HepG2 (cell line): ENCODE data around the gene FLOT2. TPM values are rescaled to one million over a fixed set of nuclear protein-coding genes. Genes with fewer than 3 reads are reported as not detected.

Source experiments
- EZH2 ChIP-seq: conservative IDR thresholded peaks from 2 replicates; pipeline ENCODE4 v1.6.1; 2012; ENCODE audit warnings: mild to moderate bottlenecking, low read depth, low read length, moderate library complexity
- FOXA3 ChIP-seq: IDR thresholded peaks from 2 replicates; pipeline ENCODE4 v1.6.1; 2016; ENCODE audit warnings: missing genetic modification reagents, missing compliant biosample characterization
- GPN1 ChIP-seq: sonication (generic); formaldehyde crosslinking; IDR thresholded peaks from 2 replicates; pipeline ENCODE4 v1.5.1; 2020; ENCODE audit warnings: missing genetic modification reagents, borderline replicate concordance
- GTF2F1 ChIP-seq: fragments of 150-350 bp; IDR thresholded peaks from 2 replicates; pipeline ENCODE4 v1.6.1; 2014; ENCODE audit warnings: low read length
- HIVEP1 ChIP-seq: sonication (generic); formaldehyde crosslinking; IDR thresholded peaks from 2 replicates; pipeline ENCODE4 v1.4.0; 2020; ENCODE audit warnings: mild to moderate bottlenecking, missing genetic modification reagents
- HMGA1 ChIP-seq: sonication (generic); formaldehyde crosslinking; conservative IDR thresholded peaks from 2 replicates; pipeline ENCODE4 v1.4.0; 2020; ENCODE audit warnings: missing genetic modification reagents
- MIXL1 ChIP-seq: IDR thresholded peaks from 2 replicates; pipeline ENCODE4 v1.6.1; 2016
- RARG ChIP-seq: sonication (generic); formaldehyde crosslinking; IDR thresholded peaks from 2 replicates; pipeline ENCODE4 v1.4.0; 2020; ENCODE audit warnings: low read depth, mild to moderate bottlenecking, missing genetic modification reagents
- SRY ChIP-seq: sonication (generic); formaldehyde crosslinking; IDR thresholded peaks from 2 replicates; pipeline ENCODE4 v1.8.0; 2022; ENCODE audit warnings: mild to moderate bottlenecking, missing genetic modification reagents
- TGIF2 ChIP-seq: IDR thresholded peaks from 2 replicates; pipeline ENCODE4 v1.6.1; 2016; ENCODE audit warnings: control low read depth, missing compliant biosample characterization
- ZMYM4 ChIP-seq: sonication (generic); formaldehyde crosslinking; IDR thresholded peaks from 2 replicates; pipeline ENCODE4 v1.8.1; 2023; ENCODE audit warnings: mild to moderate bottlenecking, missing genetic modification reagents
- ZNF543 ChIP-seq: sonication (generic); formaldehyde crosslinking; IDR thresholded peaks from 2 replicates; pipeline ENCODE4 v1.4.0; 2020; ENCODE audit warnings: mild to moderate bottlenecking, missing genetic modification reagents
- ZNF598 ChIP-seq: sonication (generic); formaldehyde crosslinking; IDR thresholded peaks from 2 replicates; pipeline ENCODE4 v1.5.1; 2020; ENCODE audit warnings: mild to moderate bottlenecking, missing genetic modification reagents, borderline replicate concordance
- ZNF790 ChIP-seq: sonication (generic); formaldehyde crosslinking; IDR thresholded peaks from 2 replicates; pipeline ENCODE4 v1.8.0; 2022; ENCODE audit warnings: missing genetic modification reagents, mild to moderate bottlenecking, borderline replicate concordance
- ZNF879 ChIP-seq: sonication (generic); formaldehyde crosslinking; IDR thresholded peaks from 2 replicates; pipeline ENCODE4 v1.8.1; 2023; ENCODE audit warnings: missing genetic modification reagents
- polyA plus RNA-seq, 8 experiments: library from polyadenylated mRNA; depleted of rRNA in 3 of 8; stranded (reverse) in 7 of 8; unstranded in 1 of 8; fragments of >200 nt; fragmentation: Illumina TruSeq in 4 of 8; extraction: Trizol in 4 of 8; gene quantifications; 2 replicates each; pipeline versions ENCODE4 v1.2.1 to v1.2.3, GENCODE V29; 2011 to 2016; ENCODE audit warnings: low read depth in 4 of 8, missing spikeins in 1 of 8, mixed read lengths in 1 of 8; ENCODE audit not compliant: insufficient read depth in 1 of 8
- total RNA-seq, 5 experiments: library from RNA; depleted of rRNA; stranded (reverse); fragments of >200 nt; fragmentation: Illumina TruSeq; extraction: Trizol; gene quantifications; 2 replicates each; pipeline ENCODE4 v1.2.3, GENCODE V29; 2016; ENCODE audit warnings: low read depth in 1 of 5
- TF ChIP-seq, protein P1 (sequence below): sonication (generic); formaldehyde crosslinking; IDR thresholded peaks from 2 replicates; pipeline ENCODE4 v1.4.0; 2020; ENCODE audit warnings: mild to moderate bottlenecking, missing genetic modification reagents
- TF ChIP-seq, protein P2 (sequence below): sonication (generic); formaldehyde crosslinking; IDR thresholded peaks from 2 replicates; pipeline ENCODE4 v1.4.0; 2020; ENCODE audit warnings: low read depth, mild to moderate bottlenecking, missing genetic modification reagents
- TF ChIP-seq, protein P3 (sequence below): sonication (generic); formaldehyde crosslinking; IDR thresholded peaks from 2 replicates; pipeline ENCODE4 v1.8.0; 2022; ENCODE audit warnings: mild to moderate bottlenecking, missing genetic modification reagents, moderate library complexity
- TF ChIP-seq, protein P4 (sequence below): sonication (generic); formaldehyde crosslinking; IDR thresholded peaks from 2 replicates; pipeline ENCODE4 v1.5.1; 2020; ENCODE audit warnings: mild to moderate bottlenecking, missing genetic modification reagents, moderate library complexity
- TF ChIP-seq, protein P5 (sequence below): sonication (generic); formaldehyde crosslinking; IDR thresholded peaks from 2 replicates; pipeline ENCODE4 v1.5.0; 2020; ENCODE audit warnings: missing genetic modification reagents
- TF ChIP-seq, protein P6 (sequence below): sonication (generic); formaldehyde crosslinking; conservative IDR thresholded peaks from 2 replicates; pipeline ENCODE4 v1.4.0; 2020; ENCODE audit warnings: missing genetic modification reagents
- TF ChIP-seq, protein P7 (sequence below): IDR thresholded peaks from 2 replicates; pipeline ENCODE4 v1.6.1; 2018; ENCODE audit warnings: missing genetic modification reagents

The FLOT2 gene
- total and polyA plus RNA-seq, 2 of the 13 experiments (the other 11 are each of a cell fraction or from before 2014, with no cell fraction given) = 54.3 to 54.5 TPM

DNA sequence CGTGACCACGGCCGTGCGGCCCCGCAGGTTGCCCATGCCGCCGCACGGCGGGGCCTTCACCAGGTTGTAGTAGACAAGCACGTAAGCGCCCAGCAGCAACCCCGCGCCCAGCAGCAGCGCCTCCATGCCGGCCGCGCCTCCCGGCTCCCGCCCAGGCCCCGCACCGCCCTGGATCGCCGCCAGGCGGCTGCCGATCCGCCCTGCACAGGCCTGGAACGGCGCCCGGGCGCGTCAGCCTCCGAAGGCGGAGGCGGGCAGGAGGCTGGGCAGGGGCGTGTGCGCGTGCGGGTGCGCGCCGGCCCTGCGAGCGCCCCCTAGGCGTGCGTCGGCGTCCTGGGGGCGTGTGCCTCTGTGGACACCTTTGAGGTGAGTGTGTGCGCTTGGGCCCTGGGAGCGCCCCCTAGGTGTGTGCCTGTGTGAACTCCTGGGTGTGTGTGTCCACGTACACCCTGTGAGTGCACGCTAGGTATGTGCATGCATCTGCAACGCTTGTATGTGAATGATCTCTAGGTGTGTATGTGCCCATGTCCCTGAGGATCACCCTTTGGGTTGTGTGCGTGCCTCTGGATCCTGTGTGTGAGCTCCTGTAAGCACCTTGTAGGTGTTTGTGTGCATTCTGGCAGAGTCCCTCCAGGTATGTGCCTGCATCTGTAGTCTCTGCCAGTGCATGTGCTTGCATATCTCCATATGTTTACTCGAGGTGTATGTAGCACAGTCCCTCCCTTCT lies 5.4 kb upstream of the FLOT2 start, which contains the start of gene DHRS13 (continued):
- TF ChIP-seq, protein P1, sequence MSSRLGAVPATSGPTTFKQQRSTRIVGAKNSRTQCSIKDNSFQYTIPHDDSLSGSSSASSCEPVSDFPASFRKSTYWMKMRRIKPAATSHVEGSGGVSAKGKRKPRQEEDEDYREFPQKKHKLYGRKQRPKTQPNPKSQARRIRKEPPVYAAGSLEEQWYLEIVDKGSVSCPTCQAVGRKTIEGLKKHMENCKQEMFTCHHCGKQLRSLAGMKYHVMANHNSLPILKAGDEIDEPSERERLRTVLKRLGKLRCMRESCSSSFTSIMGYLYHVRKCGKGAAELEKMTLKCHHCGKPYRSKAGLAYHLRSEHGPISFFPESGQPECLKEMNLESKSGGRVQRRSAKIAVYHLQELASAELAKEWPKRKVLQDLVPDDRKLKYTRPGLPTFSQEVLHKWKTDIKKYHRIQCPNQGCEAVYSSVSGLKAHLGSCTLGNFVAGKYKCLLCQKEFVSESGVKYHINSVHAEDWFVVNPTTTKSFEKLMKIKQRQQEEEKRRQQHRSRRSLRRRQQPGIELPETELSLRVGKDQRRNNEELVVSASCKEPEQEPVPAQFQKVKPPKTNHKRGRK = 0 out of 2 replicates have a peak, but pooled peaks have one; percentile 42
- TF ChIP-seq, protein P2, sequence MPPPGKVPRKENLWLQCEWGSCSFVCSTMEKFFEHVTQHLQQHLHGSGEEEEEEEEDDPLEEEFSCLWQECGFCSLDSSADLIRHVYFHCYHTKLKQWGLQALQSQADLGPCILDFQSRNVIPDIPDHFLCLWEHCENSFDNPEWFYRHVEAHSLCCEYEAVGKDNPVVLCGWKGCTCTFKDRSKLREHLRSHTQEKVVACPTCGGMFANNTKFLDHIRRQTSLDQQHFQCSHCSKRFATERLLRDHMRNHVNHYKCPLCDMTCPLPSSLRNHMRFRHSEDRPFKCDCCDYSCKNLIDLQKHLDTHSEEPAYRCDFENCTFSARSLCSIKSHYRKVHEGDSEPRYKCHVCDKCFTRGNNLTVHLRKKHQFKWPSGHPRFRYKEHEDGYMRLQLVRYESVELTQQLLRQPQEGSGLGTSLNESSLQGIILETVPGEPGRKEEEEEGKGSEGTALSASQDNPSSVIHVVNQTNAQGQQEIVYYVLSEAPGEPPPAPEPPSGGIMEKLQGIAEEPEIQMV (CRISPR knock-in tag) = peak; percentile 67; the same call in 1 of the 2 replicates
- TF ChIP-seq, protein P3, sequence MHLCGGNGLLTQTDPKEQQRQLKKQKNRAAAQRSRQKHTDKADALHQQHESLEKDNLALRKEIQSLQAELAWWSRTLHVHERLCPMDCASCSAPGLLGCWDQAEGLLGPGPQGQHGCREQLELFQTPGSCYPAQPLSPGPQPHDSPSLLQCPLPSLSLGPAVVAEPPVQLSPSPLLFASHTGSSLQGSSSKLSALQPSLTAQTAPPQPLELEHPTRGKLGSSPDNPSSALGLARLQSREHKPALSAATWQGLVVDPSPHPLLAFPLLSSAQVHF (CRISPR knock-in tag) = no peak
- TF ChIP-seq ZNF598 (CRISPR knock-in tag) (no peak; the same call in 1 of the 2 replicates), GPN1 (CRISPR knock-in tag) (no peak), ZNF543 (CRISPR knock-in tag) (peak; percentile 89; the same call in 1 of the 2 replicates), SRY (CRISPR knock-in tag) (peak; percentile 74; the same call in 1 of the 2 replicates), RARG (CRISPR knock-in tag) (no peak), FOXA3 (CRISPR knock-in tag) (peak; percentile 79; the same call in 1 of the 2 replicates), EZH2 (no peak), TGIF2 (peak; percentile 85), HIVEP1 (CRISPR knock-in tag) (no peak), GTF2F1 (no peak), MIXL1 (peak; percentile 83), ZMYM4 (CRISPR knock-in tag) (peak; percentile 94), ZNF879 (CRISPR knock-in tag) (no peak; the same call in 1 of the 2 replicates), ZNF790 (CRISPR knock-in tag) (no peak; the same call in 1 of the 2 replicates), HMGA1 (CRISPR knock-in tag) (no peak)
- TF ChIP-seq, protein P4, sequence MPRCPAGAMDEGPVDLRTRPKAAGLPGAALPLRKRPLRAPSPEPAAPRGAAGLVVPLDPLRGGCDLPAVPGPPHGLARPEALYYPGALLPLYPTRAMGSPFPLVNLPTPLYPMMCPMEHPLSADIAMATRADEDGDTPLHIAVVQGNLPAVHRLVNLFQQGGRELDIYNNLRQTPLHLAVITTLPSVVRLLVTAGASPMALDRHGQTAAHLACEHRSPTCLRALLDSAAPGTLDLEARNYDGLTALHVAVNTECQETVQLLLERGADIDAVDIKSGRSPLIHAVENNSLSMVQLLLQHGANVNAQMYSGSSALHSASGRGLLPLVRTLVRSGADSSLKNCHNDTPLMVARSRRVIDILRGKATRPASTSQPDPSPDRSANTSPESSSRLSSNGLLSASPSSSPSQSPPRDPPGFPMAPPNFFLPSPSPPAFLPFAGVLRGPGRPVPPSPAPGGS (CRISPR knock-in tag) = no peak
- TF ChIP-seq, protein P5, sequence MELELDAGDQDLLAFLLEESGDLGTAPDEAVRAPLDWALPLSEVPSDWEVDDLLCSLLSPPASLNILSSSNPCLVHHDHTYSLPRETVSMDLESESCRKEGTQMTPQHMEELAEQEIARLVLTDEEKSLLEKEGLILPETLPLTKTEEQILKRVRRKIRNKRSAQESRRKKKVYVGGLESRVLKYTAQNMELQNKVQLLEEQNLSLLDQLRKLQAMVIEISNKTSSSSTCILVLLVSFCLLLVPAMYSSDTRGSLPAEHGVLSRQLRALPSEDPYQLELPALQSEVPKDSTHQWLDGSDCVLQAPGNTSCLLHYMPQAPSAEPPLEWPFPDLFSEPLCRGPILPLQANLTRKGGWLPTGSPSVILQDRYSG (CRISPR knock-in tag) = no peak
- TF ChIP-seq, protein P6, sequence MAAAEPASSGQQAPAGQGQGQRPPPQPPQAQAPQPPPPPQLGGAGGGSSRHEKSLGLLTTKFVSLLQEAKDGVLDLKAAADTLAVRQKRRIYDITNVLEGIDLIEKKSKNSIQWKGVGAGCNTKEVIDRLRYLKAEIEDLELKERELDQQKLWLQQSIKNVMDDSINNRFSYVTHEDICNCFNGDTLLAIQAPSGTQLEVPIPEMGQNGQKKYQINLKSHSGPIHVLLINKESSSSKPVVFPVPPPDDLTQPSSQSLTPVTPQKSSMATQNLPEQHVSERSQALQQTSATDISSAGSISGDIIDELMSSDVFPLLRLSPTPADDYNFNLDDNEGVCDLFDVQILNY = no peak; the same call in 1 of the 2 replicates
- TF ChIP-seq, protein P7, sequence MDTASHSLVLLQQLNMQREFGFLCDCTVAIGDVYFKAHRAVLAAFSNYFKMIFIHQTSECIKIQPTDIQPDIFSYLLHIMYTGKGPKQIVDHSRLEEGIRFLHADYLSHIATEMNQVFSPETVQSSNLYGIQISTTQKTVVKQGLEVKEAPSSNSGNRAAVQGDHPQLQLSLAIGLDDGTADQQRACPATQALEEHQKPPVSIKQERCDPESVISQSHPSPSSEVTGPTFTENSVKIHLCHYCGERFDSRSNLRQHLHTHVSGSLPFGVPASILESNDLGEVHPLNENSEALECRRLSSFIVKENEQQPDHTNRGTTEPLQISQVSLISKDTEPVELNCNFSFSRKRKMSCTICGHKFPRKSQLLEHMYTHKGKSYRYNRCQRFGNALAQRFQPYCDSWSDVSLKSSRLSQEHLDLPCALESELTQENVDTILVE (CRISPR knock-in tag) = peak; percentile 48; the same call in 1 of the 2 replicates
